Putamen (tissue), 1 donor: ENCODE data around the gene PNP.

Experiments used
- DNase-seq: peaks from one replicate; pipeline ENCODE4 v3.0.0-alpha.2; 2016; ENCODE audit warnings: low spot score

PNP gene

GRCh38 chr14:20455355-20456300 is 13.6 kb upstream of the PNP start:
- DNase-seq = no peak

- DNase-seq = no peak
Observed at GRCh38 chr14:20456971-20457370, 12.2 kb upstream of the PNP start.

- DNase-seq = no peak
Observed at GRCh38 chr14:20458031-20458789, 11.0 kb upstream of the PNP start.

- no peak for DNase-seq
Observed at GRCh38 chr14:20460458-20461224, 8.6 kb upstream of the PNP start.

GRCh38 chr14:20461225-20462141 is 7.7 kb upstream of the PNP start, which contains the start of gene PIP4P1:
Gene PIP4P1 (minus strand): TSS chr14:20461434. CDS start chr14:20461325, 109 bp downstream.
- DNase-seq = peak; percentile 100

GRCh38 chr14:20468764-20469241 is 403 bp upstream of the PNP start:
- no peak for DNase-seq

GRCh38 chr14:20469890-20470602 is 840 bp downstream of the PNP start:
- DNase-seq = no peak

- no peak for DNase-seq
Observed at GRCh38 chr14:20470603-20470901, 1.3 kb downstream of the PNP start.

GRCh38 chr14:20472536-20473169 is 3.4 kb downstream of the PNP start:
- no peak for DNase-seq

GRCh38 chr14:20476776-20477175 is 7.6 kb downstream of the PNP start:
- DNase-seq = no peak

- DNase-seq = no peak
Observed at GRCh38 chr14:20477211-20477876, 8.1 kb downstream of the PNP start.

- no peak for DNase-seq
Observed at GRCh38 chr14:20478894-20479293, 9.7 kb downstream of the PNP start.

GRCh38 chr14:20482382-20482781 is 13.2 kb downstream of the PNP start:
- no peak for DNase-seq

- DNase-seq = no peak
Observed at GRCh38 chr14:20485900-20486299, 16.7 kb downstream of the PNP start.

- no peak for DNase-seq
Observed at GRCh38 chr14:20486684-20487395, 17.6 kb downstream of the PNP start.

GRCh38 chr14:20487396-20487725 is 18.2 kb downstream of the PNP start:
- no peak for DNase-seq

GRCh38 chr14:20489093-20489994 is 20.1 kb downstream of the PNP start:
- no peak for DNase-seq

- DNase-seq = no peak
Observed at GRCh38 chr14:20490563-20490962, 21.4 kb downstream of the PNP start.
